Caco-2 (cell line): ENCODE data around the gene INTS13. TPM values are rescaled to one million over a fixed set of nuclear protein-coding genes. Genes with fewer than 3 reads are reported as not detected.
A peak's percentile ranks its signal among the peaks of the same experiment; 100 is the strongest.

Source experiments
- BruUV-seq: library from RNA; stranded (reverse); fragments of 400-500 nt; replicated peaks from 2 replicates; lab custom pipeline; 2021; lab: Mats Ljungman, UMichigan
- CTCF ChIA-PET: fragments of 300-600 bp; sonication (Branson Sonifier 250); formaldehyde crosslinking; loops from one replicate; lab custom pipeline; 2022; ENCODE audit warnings: antibody characterized with exemption; lab: Charles Lee
- POLR2A ChIA-PET: fragments of 300-600 bp; sonication (Branson Sonifier 250); formaldehyde crosslinking; loops from one replicate; lab custom pipeline; 2022; ENCODE audit warnings: antibody characterized with exemption; lab: Charles Lee
- DNase-seq, 2 experiments: peaks; one replicate each; pipeline versions ENCODE4 v3.0.0 to v3.0.0-alpha.2; 2020 to 2022
- H3K27me3 ChIP-seq: replicated peaks from 2 replicates; pipeline ENCODE4 v1.6.0; 2011; ENCODE audit warnings: low read length; ENCODE audit not compliant: control insufficient read depth, insufficient read depth
- H3K36me3 ChIP-seq: 2 replicates; pipeline ENCODE4 v1.5.1; 2011; ENCODE audit warnings: low read length; ENCODE audit not compliant: control insufficient read depth, insufficient read depth
- H3K4me1 ChIP-seq: fragments of 250-450 bp; sonication (Bioruptor Pico); 2 replicates; pipeline ENCODE4 v1.5.1; 2020; ENCODE audit warnings: mild to moderate bottlenecking
- H3K4me3 ChIP-seq: 2 replicates; pipeline ENCODE4 v1.5.1; 2011; ENCODE audit warnings: low read depth, mild to moderate bottlenecking, control low read depth, low read length
- H3K9me3 ChIP-seq: fragments of 250-450 bp; sonication (Bioruptor Pico); 2 replicates; pipeline ENCODE4 v1.5.1; 2020; ENCODE audit warnings: mild to moderate bottlenecking, moderate library complexity
- H3K27ac Mint-ChIP-seq: one replicate; pipeline ENCODE4 v1.8.0; 2022; ENCODE audit warnings: mixed read lengths; ENCODE audit not compliant: unreplicated experiment
- H3K27me3 Mint-ChIP-seq: one replicate; pipeline ENCODE4 v1.8.0; 2022; ENCODE audit warnings: mixed read lengths; ENCODE audit not compliant: insufficient read depth, unreplicated experiment
- H3K36me3 Mint-ChIP-seq: one replicate; pipeline ENCODE4 v1.8.0; 2022; ENCODE audit warnings: mild to moderate bottlenecking, mixed read lengths; ENCODE audit not compliant: insufficient read depth, unreplicated experiment
- H3K4me1 Mint-ChIP-seq: one replicate; pipeline ENCODE4 v1.8.0; 2022; ENCODE audit warnings: low read depth, mixed read lengths; ENCODE audit not compliant: unreplicated experiment
- H3K4me3 Mint-ChIP-seq: one replicate; pipeline ENCODE4 v1.8.0; 2022; ENCODE audit warnings: mild to moderate bottlenecking, moderate library complexity, mixed read lengths; ENCODE audit not compliant: unreplicated experiment
- H3K9me3 Mint-ChIP-seq: one replicate; pipeline ENCODE4 v1.8.0; 2022; ENCODE audit warnings: mixed read lengths; ENCODE audit not compliant: unreplicated experiment
- intact Hi-C: fragments of 100-400 bp; cut with micrococcal nuclease; formaldehyde crosslinking; loops from one replicate; pipeline ENCODE4 v1.10.0; 2022; ENCODE audit not compliant: unreplicated experiment
- total RNA-seq: library from RNA; stranded (reverse); gene quantifications from 2 replicates; pipeline ENCODE4 v1.2.3, GENCODE V29; 2022
- TF ChIP-seq, protein P1 (sequence below), 2 experiments: fragments of 200-600 bp in 1 of 2; IDR thresholded peaks; 1 replicate in 1 of 2; 2 replicates in 1 of 2; pipeline versions ENCODE4 v1.5.1 to v1.8.0; 2011 to 2022; ENCODE audit warnings: antibody characterized with exemption in 1 of 2, control low read depth in 1 of 2, inconsistent platforms in 1 of 2, low read depth in 1 of 2, low read length in 1 of 2, mild to moderate bottlenecking in 1 of 2, moderate library complexity in 1 of 2; ENCODE audit not compliant: insufficient read depth in 1 of 2, severe bottlenecking in 1 of 2, unreplicated experiment in 1 of 2

INTS13 gene
- total RNA-seq, 1 experiment from 2014 or later: 40.1 TPM

DNA sequence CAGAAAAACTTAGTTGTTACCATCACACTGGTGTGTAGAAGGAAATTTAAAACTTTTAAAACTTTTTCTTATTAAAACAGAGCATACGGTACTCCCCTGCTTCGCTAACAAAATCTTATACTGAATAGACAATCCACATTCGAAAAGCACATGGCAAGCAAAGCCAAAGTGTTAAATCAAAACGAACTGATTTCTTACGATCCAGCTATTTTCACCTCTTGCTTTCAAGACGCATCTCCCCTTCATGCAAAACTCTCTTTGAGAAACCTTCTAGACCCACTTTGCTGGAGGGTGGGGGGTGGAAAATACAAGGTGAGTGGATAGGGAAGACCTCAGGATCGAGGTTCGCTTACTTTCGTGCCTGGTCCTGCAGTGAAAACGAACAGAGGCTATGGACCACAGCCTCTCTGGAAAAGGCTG lies 328 bp downstream of the INTS13 start:
- H3K36me3 ChIP-seq: no peaks in the 10 kb centered on the region
- H3K4me1 Mint-ChIP-seq: peaks cover 27% of the 10 kb centered on the region
- ChIA-PET POLR2A (no interaction called here), CTCF (no interaction called here)
- peaks cover 18% of the 10 kb centered on the region for H3K36me3 Mint-ChIP-seq
- H3K27me3 Mint-ChIP-seq: no peaks in the 10 kb centered on the region
- H3K27ac Mint-ChIP-seq: peak overlapping the region; percentile 91
- H3K4me3 ChIP-seq: peak overlapping the region; percentile 96
- BruUV-seq: no TSS peak
- H3K4me1 ChIP-seq: peaks cover 22% of the 10 kb centered on the region
- H3K27me3 ChIP-seq: no peaks in the 10 kb centered on the region
- peak overlapping the region; percentile 95 for H3K4me3 Mint-ChIP-seq
- H3K9me3 ChIP-seq: no peaks in the 10 kb centered on the region
- DNase-seq: no peak
- intact Hi-C loops: loop anchor here (5.0 kb wide), 1 partner anchor 425 kb away; no protein-coding TSS in a partner anchor
- TF ChIP-seq, protein P1, sequence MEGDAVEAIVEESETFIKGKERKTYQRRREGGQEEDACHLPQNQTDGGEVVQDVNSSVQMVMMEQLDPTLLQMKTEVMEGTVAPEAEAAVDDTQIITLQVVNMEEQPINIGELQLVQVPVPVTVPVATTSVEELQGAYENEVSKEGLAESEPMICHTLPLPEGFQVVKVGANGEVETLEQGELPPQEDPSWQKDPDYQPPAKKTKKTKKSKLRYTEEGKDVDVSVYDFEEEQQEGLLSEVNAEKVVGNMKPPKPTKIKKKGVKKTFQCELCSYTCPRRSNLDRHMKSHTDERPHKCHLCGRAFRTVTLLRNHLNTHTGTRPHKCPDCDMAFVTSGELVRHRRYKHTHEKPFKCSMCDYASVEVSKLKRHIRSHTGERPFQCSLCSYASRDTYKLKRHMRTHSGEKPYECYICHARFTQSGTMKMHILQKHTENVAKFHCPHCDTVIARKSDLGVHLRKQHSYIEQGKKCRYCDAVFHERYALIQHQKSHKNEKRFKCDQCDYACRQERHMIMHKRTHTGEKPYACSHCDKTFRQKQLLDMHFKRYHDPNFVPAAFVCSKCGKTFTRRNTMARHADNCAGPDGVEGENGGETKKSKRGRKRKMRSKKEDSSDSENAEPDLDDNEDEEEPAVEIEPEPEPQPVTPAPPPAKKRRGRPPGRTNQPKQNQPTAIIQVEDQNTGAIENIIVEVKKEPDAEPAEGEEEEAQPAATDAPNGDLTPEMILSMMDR (IDR thresholded peaks at IDR 0.05; ENCODE audit: insufficient read depth in 1 of 2, low read depth in 1 of 2, low read length in 1 of 2, severe bottlenecking in 1 of 2, unreplicated experiment in 1 of 2): no peak
- H3K9me3 Mint-ChIP-seq: no peaks in the 10 kb centered on the region

DNA sequence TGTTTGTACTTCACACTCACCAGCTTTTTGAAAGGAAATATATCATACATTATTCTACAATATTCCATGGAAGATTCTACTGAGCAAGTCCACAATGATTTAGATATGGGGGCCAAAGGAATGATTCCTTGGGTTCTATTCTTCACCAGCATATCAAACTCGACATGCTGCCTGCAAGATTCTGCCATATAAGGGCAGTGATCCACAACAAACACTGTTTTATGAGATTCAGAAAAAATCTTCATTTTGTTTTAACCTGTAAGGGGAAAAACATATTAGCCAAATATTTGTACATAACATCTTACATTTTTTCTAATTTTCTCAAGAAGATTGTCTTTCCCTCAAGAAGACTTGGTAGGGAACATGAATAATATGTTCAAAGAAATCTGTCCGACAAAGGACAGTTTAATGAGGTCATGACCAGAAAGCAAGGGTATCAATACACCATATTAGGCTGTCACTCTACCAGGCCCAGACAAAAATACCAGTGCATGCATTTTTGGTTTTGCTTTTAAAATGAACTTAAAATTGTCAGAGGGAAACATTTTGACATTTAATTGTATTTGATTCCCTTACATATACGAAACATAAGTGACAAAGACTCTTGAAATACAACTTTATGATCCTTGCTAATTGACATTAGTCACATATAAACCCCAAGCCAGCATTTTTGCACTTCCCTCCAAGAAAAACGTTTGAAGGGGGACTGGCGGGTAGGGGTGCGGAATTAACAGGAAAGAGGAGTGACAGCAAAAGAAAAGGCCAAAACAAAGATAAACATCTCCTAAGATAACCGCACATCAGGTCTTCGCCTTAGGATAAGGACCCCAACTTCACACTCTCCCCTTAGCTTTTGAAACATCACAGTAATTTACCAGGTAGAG lies 980 bp downstream of the INTS13 start:
- no peaks in the 10 kb centered on the region for H3K9me3 Mint-ChIP-seq
- POLR2A ChIA-PET: no interaction called here

DNA sequence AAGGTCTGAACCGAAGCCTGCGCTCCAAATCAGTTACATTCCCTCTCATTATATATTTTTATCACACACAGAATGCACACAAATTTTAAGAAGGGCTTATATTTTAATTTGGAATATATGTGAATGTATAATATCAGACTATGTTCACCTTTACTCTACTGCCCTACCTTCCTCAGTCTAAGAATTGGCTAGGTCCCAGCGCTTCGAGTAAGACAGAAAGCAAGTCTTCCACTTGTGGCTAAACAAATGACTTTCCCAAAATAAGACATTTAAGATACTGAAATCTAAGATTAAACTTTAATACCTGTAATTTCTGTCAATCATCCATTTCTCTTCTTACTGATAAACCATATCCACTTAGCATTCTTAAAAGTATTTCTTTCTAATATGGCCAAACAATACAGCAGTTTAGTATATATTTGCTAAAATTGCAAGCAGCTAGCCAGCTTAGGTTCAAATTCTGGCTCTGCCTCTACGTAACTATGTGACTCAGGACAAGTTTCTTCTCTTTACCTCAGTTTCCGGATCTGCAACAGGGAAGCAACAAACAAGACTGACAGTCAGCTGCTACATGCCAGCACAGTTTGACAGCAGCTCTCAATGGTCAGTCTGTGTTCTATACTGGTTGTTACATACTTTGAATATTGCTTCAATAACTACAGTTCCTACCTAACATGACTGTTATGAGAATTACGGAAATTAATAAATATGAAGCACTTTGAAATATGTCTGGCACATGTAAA lies 2.0 kb downstream of the INTS13 start:
- TF ChIP-seq, protein P1 (IDR thresholded peaks at IDR 0.05; ENCODE audit: insufficient read depth in 1 of 2, low read depth in 1 of 2, low read length in 1 of 2, severe bottlenecking in 1 of 2, unreplicated experiment in 1 of 2): no peak
- H3K9me3 ChIP-seq: no peaks in the 10 kb centered on the region
- intact Hi-C loops: loop anchor here (5.0 kb wide), 1 partner anchor 424 kb away; no protein-coding TSS in a partner anchor
- H3K9me3 Mint-ChIP-seq: no peaks in the 10 kb centered on the region
- H3K4me1 ChIP-seq: peaks cover 22% of the 10 kb centered on the region
- POLR2A ChIA-PET: no interaction called here
- H3K36me3 ChIP-seq: no peaks in the 10 kb centered on the region
- no peak overlapping the region for H3K27ac Mint-ChIP-seq
- DNase-seq: no peak
- no peak overlapping the region for H3K4me3 ChIP-seq
- peaks cover 18% of the 10 kb centered on the region for H3K36me3 Mint-ChIP-seq
- H3K4me1 Mint-ChIP-seq: peaks cover 23% of the 10 kb centered on the region
- H3K4me3 Mint-ChIP-seq: no peak overlapping the region
- H3K27me3 ChIP-seq: no peaks in the 10 kb centered on the region
- CTCF ChIA-PET: no interaction called here
- BruUV-seq: no TSS peak
- H3K27me3 Mint-ChIP-seq: no peaks in the 10 kb centered on the region

More for the DNA sequence above, 980 bp downstream of the INTS13 start:
- CTCF ChIA-PET: no interaction called here
- peak overlapping the region; percentile 96 for H3K4me3 ChIP-seq
- intact Hi-C loops: loop anchor here (5.0 kb wide), 1 partner anchor 424 kb away; no protein-coding TSS in a partner anchor
- Mint-ChIP-seq H3K36me3 (peaks cover 18% of the 10 kb centered on the region), H3K4me3 (peak overlapping the region; percentile 95), H3K4me1 (peaks cover 23% of the 10 kb centered on the region), H3K27me3 (no peaks in the 10 kb centered on the region), H3K27ac (peak overlapping the region; percentile 91)
- H3K27me3 ChIP-seq: no peaks in the 10 kb centered on the region
- DNase-seq: no peak
- no peaks in the 10 kb centered on the region for H3K9me3 ChIP-seq
- TF ChIP-seq, protein P1 (IDR thresholded peaks at IDR 0.05; ENCODE audit: insufficient read depth in 1 of 2, low read depth in 1 of 2, low read length in 1 of 2, severe bottlenecking in 1 of 2, unreplicated experiment in 1 of 2): no peak
- no TSS peak for BruUV-seq
- H3K4me1 ChIP-seq: peaks cover 22% of the 10 kb centered on the region
- no peaks in the 10 kb centered on the region for H3K36me3 ChIP-seq
